HepG2 (cell line): ENCODE measurements around the gene GLIS2. TPM values are rescaled to one million over a fixed set of nuclear protein-coding genes. Genes with fewer than 3 reads are reported as not detected.

Experiments used
- ADNP ChIP-seq: sonication (generic); formaldehyde crosslinking; IDR thresholded peaks from 2 replicates; pipeline ENCODE4 v1.4.0; 2020; ENCODE audit warnings: missing genetic modification reagents
- ARHGAP35 ChIP-seq: sonication (generic); formaldehyde crosslinking; IDR thresholded peaks from 2 replicates; pipeline ENCODE4 v1.9.0; 2022; ENCODE audit warnings: mild to moderate bottlenecking, inconsistent platforms, moderate library complexity, missing genetic modification reagents, borderline replicate concordance
- FOXA3 ChIP-seq: IDR thresholded peaks from 2 replicates; pipeline ENCODE4 v1.6.1; 2016; ENCODE audit warnings: missing genetic modification reagents, missing compliant biosample characterization
- HIC2 ChIP-seq: sonication (generic); formaldehyde crosslinking; IDR thresholded peaks from 2 replicates; pipeline ENCODE4 v1.9.0; 2022; ENCODE audit warnings: low read depth, missing genetic modification reagents
- HMG20A ChIP-seq: IDR thresholded peaks from 2 replicates; pipeline ENCODE4 v1.6.1; 2016; ENCODE audit warnings: borderline replicate concordance
- HMGXB4 ChIP-seq, 2 experiments: sonication (generic) in 1 of 2; formaldehyde crosslinking in 1 of 2; IDR thresholded peaks; 2 replicates each; pipeline versions ENCODE4 v1.4.0 to v1.6.1; 2018 to 2020; ENCODE audit warnings: missing genetic modification reagents in 2 of 2, borderline replicate concordance in 1 of 2, low read depth in 1 of 2, mild to moderate bottlenecking in 1 of 2, missing biosample characterization in 1 of 2
- KDM4B ChIP-seq: sonication (generic); formaldehyde crosslinking; IDR thresholded peaks from 2 replicates; pipeline ENCODE4 v1.4.0; 2020; ENCODE audit warnings: missing genetic modification reagents
- NR2F1 ChIP-seq, 2 experiments: fragments of 450-650 bp in 1 of 2; formaldehyde crosslinking in 1 of 2; IDR thresholded peaks; 2 replicates each; pipeline versions ENCODE4 v1.5.0 to v1.6.1; 2016 to 2020; ENCODE audit warnings: mild to moderate bottlenecking in 1 of 2, missing compliant biosample characterization in 1 of 2, missing genetic modification reagents in 1 of 2, moderate library complexity in 1 of 2
- PRDM4 ChIP-seq: sonication (generic); formaldehyde crosslinking; IDR thresholded peaks from 2 replicates; pipeline ENCODE4 v1.9.0; 2021; ENCODE audit warnings: missing genetic modification reagents, borderline replicate concordance
- RBM39 ChIP-seq: fragments of 200-400 bp; formaldehyde crosslinking; IDR thresholded peaks from one replicate; pipeline ENCODE4 v1.6.1; 2018; ENCODE audit warnings: antibody characterized with exemption, mild to moderate bottlenecking, low read depth, low read length; ENCODE audit not compliant: poor library complexity, severe bottlenecking
- TFAP4 ChIP-seq: sonication (generic); IDR thresholded peaks from 2 replicates; pipeline ENCODE4 v1.6.1; 2016; ENCODE audit warnings: low read depth, borderline replicate concordance
- ZBTB10 ChIP-seq: sonication (generic); formaldehyde crosslinking; IDR thresholded peaks from 2 replicates; pipeline ENCODE4 v1.4.0; 2020; ENCODE audit warnings: missing genetic modification reagents, borderline replicate concordance
- ZNF546 ChIP-seq: sonication (generic); formaldehyde crosslinking; conservative IDR thresholded peaks from 2 replicates; pipeline ENCODE4 v1.8.1; 2023; ENCODE audit warnings: mild to moderate bottlenecking, missing genetic modification reagents
- ZSCAN25 ChIP-seq: sonication (generic); formaldehyde crosslinking; IDR thresholded peaks from 2 replicates; pipeline ENCODE4 v1.8.0; 2022; ENCODE audit warnings: mild to moderate bottlenecking, missing genetic modification reagents
- polyA plus RNA-seq, 8 experiments: library from polyadenylated mRNA; depleted of rRNA in 3 of 8; stranded (reverse) in 7 of 8; unstranded in 1 of 8; fragments of >200 nt; fragmentation: Illumina TruSeq in 4 of 8; extraction: Trizol in 4 of 8; gene quantifications; 2 replicates each; pipeline versions ENCODE4 v1.2.1 to v1.2.3, GENCODE V29; 2011 to 2016; ENCODE audit warnings: low read depth in 4 of 8, missing spikeins in 1 of 8, mixed read lengths in 1 of 8; ENCODE audit not compliant: insufficient read depth in 1 of 8
- total RNA-seq, 5 experiments: library from RNA; depleted of rRNA; stranded (reverse); fragments of >200 nt; fragmentation: Illumina TruSeq; extraction: Trizol; gene quantifications; 2 replicates each; pipeline ENCODE4 v1.2.3, GENCODE V29; 2016; ENCODE audit warnings: low read depth in 1 of 5
- TF ChIP-seq, protein P1 (sequence below): IDR thresholded peaks from 2 replicates; pipeline ENCODE4 v1.6.1; 2018; ENCODE audit warnings: missing genetic modification reagents, mild to moderate bottlenecking, missing compliant biosample characterization

Gene GLIS2
- total and polyA plus RNA-seq, 2 of the 13 experiments (the other 11 are each of a cell fraction or from before 2014, with no cell fraction given) = 0.28 to 0.29 TPM

GRCh38 chr16:4328046-4328781 is 12.3 kb downstream of the GLIS2 start (continued):
- no peak for TF ChIP-seq TFAP4
- no peak for TF ChIP-seq PRDM4 (CRISPR knock-in tag)
- TF ChIP-seq ZNF546 = peak; percentile 60; the same call in 1 of the 2 replicates
- TF ChIP-seq FOXA3 = peak; percentile 31; the same call in 1 of the 2 replicates
- TF ChIP-seq KDM4B = peak; percentile 80; the same call in 1 of the 2 replicates
- peak; percentile 98 to 99 for TF ChIP-seq HMGXB4 (CRISPR knock-in tag; IDR thresholded peaks at IDR 0.05; ENCODE audit: borderline replicate concordance in 1 of 2, low read depth in 1 of 2)
- TF ChIP-seq ZSCAN25 (CRISPR knock-in tag) = 0 out of 2 replicates have a peak, but pooled peaks have one; percentile 42
- no peak for TF ChIP-seq ADNP (CRISPR knock-in tag)
- TF ChIP-seq, protein P1, sequence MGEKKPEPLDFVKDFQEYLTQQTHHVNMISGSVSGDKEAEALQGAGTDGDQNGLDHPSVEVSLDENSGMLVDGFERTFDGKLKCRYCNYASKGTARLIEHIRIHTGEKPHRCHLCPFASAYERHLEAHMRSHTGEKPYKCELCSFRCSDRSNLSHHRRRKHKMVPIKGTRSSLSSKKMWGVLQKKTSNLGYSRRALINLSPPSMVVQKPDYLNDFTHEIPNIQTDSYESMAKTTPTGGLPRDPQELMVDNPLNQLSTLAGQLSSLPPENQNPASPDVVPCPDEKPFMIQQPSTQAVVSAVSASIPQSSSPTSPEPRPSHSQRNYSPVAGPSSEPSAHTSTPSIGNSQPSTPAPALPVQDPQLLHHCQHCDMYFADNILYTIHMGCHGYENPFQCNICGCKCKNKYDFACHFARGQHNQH = peak; percentile 77; the same call in 1 of the 2 replicates
- TF ChIP-seq ARHGAP35 (CRISPR knock-in tag) = peak; percentile 44; the same call in 1 of the 2 replicates
- peak in 1 of 2 experiments; percentile 56; a peak in 1 of 4 replicates for TF ChIP-seq NR2F1 (CRISPR knock-in tag; IDR thresholded peaks at IDR 0.05)
- TF ChIP-seq HMG20A (CRISPR knock-in tag) = 0 out of 2 replicates have a peak, but pooled peaks have one; percentile 24
- peak; percentile 77 for TF ChIP-seq RBM39
- TF ChIP-seq HIC2 = peak; percentile 69; the same call in 1 of the 2 replicates
- TF ChIP-seq ZBTB10 (CRISPR knock-in tag) = peak; percentile 77; the same call in 1 of the 2 replicates
